EH (cell line): ENCODE data around the gene ABTB2.

Source experiments
- DNase-seq: peaks from one replicate; pipeline ENCODE4 v3.0.0-alpha.2; 2015; ENCODE audit warnings: low read depth

The ABTB2 gene

DNA sequence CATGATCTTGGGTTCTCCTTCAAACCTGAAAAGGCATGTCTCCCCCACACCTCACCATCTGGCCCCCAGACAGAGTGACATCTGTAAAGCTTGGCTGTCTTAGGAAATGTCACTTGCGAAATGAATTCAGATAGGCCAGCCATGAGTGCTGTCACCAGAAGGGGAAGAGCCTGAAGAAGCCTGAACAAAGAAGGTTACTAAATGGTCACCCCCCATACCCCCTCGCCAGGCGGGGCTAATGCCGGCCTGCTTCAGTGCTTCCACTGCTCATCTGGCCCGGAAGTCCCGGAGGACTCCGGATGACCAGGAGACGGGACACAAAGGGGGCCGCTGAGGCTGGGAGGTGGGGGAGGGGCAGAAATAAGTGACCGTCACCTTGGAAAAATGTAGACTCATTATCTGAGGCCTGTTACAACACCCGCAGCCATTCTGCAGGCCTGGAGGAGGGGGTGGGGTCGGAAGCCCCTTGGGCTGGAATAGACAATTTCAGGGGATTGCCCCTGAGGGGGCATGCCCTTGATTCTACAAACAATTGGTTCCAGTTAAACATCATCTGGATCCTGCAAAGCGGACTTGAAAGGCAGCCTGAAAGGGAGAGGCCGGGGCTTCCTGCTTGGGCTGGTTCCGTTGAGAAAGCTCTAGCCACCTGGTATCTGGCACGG lies 209.2 kb downstream of the ABTB2 start:
- DNase-seq = no peak

DNA sequence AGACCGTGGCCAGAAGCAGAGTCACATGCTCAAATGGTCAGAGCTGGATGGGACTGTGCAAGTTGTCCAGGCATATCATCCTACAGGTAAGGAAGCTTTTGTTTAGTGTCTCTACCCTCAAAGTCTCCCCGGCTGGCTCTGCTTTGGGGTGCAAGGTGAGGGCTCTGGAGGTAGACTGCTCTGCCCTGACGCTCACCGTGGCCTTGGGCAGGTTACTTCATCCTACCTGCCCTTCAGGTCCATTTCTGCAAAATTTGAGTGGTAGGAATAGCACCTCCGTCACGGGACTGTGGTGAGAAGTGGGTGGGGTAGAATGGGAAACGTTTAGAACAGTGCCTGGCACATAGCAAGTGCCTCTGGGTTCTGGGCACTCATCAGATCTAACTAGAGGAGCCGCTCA lies 210.2 kb downstream of the ABTB2 start:
- DNase-seq = no peak

DNA sequence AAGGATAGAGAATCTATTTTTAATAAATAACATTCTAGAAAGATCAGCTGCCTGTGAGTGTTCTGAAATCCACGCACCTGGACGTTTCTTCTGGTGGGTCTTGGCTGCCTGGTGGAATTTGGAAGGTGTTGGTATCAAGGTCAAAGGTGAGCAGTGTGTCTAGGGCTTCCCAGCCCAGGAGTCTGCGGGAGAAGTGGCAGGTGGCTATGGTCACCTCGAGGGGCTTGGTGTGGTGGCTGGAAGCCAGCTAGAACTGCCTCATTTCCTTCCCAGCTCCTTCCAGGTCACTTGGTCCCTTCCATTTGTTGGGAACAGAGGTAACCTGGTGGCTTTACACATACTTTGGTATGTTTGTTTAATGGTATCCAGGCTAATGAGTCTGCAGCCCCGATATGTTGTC lies 210.9 kb downstream of the ABTB2 start:
- DNase-seq = no peak

DNA sequence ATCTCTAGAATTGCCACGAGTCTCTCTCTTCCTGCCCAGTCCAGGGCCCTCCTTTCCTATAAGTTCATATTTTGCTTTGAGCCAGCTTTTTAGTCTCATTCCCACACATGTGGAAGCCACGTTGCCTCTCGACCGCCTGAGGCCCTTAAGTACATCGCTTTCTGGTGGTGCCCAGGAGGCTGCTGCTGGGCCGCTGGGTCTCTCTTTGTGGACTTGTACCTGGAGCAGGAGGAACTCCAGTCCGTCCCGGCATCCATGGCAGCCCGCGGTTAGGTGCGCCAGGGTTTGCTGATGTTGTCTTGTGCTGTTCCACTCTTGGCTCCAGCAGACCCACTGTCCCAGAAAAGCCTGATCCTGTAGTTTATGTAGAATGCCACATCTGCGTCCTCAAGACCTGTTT lies 211.4 kb downstream of the ABTB2 start:
- DNase-seq = no peak

DNA sequence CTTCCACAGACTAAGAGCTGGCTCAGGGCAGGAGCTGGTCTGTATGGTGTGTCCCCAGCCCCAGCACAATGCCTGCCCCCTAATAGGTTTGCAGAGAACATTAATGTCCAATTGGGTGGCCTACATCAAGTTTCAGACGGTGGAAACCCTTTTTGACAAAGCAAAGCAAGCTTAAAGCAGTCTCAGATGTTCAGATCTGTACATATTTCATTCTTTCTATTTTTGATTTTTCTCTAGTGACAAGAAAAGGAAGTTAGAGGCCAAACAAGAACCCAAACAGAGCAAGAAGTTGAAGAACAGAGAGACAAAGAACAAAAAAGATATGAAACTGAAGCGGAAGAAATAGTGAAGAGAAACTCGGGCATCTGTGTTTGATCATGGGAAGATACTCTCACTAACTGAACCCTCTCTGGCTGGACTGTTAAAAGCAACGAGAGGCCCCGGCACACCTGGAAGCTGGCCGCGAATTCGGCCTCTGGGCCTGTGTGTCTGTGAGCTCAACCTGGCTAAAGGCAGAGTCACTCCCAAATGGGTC lies 211.9 kb downstream of the ABTB2 start:
- DNase-seq = no peak

DNA sequence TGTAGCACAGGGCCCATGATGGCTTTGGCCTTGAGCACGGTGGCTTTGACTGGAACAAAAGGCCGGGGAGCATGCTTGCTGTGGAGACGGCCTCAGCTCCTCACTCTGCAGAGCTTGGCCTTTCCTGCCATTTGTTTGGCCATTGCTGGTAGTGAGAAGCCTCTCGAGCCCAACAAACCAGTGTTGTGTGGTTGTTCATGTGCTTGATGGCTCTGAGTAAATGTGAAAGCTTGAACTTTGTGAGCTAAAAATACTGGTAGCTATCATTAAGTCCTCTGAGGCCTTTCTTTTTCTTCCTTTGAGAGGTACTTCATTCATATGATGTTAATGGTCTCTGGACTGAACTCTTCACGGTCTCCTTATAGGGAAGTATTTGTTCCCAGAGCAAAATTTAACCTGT lies 212.7 kb downstream of the ABTB2 start:
- no peak for DNase-seq

DNA sequence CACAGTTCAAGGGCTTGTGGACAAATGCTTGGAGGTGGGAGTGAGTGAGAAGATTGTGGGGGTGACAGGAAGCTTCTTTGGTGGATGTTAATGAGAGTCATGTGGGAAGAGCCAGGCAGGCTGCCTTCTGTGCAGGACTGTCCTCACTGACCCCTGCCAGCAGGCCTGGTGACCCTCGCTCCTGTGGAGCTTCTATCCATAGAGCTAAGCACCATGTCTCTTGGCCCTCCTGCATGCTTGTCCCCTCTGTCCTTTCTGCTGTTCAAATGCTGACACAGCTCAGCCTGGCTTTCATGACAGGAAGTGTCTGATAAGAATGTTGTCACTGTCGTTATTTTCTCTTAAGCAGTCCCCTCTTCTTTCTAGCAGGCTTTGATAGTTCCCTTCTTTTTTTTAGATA lies 214.8 kb downstream of the ABTB2 start:
- DNase-seq = no peak

DNA sequence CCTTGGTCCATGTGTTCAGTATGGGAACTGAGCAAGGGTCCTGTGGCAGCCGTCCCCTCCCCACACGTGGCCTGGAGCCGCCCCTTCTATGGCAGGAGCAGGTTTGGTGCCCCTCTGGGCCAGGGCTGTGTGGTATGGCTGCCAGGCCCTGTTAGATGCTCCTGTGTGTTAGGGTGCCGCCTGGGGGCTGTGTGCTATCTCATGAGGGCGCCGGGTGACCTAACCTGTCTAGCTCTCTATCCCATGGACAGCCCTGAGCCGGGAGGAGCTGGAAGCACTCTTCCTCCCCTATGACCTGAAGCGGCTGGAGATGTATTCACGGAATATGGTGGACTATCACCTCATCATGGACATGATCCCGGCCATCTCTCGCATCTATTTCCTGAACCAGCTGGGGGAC lies 217.7 kb downstream of the ABTB2 start:
- DNase-seq = no peak

DNA sequence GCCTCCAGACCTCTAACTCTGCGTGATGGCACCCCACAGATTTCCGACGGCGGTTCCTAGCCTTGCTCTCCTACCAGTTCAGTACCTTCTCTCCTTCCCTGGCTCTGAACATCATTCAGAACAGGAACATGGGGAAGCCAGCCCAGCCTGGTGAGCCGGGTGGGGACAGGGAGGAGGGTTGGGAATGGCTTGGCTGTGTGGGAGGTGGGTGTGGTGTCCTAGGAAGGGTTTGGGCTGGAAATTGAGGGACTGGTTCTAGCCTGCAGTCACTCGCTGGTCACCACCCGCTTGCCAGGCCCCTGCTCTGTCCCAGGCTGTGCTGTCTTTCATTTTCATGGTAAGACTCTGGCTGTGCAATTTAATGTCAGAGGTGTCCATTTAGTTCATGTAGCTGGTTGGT lies 218.5 kb downstream of the ABTB2 start:
- DNase-seq = no peak

DNA sequence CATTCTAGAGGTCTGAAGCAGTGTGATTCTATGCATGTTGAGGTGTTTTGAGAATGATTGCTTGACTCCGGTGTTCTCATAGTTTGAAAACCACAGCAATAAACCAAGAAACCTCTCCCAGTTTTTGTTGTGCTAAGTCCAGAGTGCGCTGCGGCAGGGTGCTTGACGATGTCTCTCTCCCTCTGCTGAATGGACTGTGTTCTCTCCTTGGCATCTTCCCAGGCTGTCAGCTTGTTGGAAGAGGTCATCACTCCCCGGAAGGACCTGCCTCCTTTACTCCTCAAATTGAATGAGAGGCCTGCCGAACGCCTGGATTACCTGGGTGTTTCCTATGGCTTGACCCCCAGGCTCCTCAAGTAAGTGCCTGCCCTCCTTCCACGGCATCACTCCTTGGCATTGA lies 221.4 kb downstream of the ABTB2 start:
- no peak for DNase-seq

DNA sequence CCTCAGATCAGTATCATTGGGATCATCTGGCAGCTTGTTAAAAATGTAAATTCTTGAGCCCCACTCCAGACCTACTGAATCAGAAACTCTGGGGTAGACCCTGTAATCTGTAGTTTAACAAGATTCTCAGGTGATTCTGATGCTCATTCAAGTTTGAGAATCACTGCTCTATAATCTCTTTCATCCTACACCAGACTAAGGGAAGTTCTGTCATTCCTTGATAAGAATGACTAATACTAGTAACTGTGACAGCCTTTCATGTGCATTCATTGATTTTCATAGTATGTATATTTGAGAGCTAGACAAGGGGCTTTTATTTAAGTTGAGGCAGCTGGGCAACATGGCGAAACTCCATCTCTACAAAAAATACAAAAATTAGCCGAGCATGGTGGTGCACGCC lies 222.4 kb downstream of the ABTB2 start:
- no peak for DNase-seq

DNA sequence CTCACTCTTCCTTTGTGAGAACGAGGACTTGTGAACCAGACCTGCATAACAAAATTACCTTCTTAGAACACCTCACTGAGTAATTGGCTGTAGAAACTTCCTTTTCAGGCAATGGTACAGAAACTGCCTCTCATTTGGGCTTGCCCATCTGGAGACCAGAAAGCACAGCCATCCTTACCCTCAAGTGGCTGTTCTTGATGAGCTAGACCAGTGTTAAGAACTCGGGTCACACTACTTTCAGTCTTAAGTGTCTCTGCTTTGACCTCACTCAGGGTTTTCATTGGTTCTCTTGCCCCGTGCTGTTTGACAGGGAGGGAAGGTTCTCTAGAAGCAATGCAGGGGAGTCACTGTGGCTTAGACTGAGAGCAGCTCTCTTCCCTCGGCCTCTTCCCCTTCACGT lies 223.0 kb downstream of the ABTB2 start:
- no peak for DNase-seq

DNA sequence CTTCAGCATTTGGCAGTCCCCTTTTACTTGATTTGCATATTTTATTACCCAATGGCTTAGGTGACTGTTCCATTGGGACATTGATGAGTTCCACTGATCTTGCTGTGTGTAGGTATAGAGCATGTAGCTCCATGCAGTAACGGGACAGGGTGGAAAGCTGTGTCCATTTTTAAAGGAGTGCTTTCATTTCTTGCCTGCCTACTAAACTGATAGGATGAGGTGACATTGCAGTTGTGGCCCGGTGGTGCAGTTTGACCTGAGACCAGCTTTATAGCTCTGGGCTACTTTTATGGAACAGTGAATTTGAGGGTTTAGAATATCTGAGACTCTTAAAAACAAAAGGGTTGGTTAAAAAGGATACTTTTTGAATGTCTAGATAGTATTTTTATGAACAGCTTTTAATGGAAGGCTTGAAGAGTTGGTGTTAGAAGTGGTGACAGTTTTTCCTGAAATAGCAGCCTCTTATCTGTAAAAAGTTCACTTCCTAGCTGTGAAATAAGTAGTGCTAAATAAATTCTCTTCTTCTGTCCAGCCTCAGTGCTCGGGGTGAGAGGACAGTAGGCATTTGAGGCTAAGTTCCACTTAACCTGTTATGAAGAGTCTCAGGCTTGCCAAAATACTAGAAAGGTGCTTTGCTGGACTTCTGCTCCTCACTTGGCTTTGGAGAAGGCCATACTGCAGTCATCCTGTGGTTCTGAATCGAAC lies 225.4 kb downstream of the ABTB2 start:
- no peak for DNase-seq

DNA sequence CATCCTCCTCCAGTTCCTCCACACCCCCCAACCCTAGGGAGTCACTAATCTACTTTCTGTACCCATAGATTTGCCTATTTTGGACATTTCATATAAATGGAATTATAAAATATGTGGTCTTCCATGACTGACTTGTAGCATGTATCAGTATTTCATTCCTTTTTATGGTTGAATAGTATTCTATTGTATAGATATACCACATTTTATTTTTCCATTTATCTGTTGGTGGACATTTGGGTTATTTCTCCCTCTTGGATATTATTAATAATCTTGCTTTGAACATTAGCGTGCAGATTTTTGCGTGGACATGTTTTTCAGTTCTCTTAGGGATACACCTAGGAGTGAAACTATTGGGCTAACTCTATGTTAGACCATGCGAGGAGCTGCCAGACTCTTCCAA lies 229.0 kb downstream of the ABTB2 start:
- no peak for DNase-seq

DNA sequence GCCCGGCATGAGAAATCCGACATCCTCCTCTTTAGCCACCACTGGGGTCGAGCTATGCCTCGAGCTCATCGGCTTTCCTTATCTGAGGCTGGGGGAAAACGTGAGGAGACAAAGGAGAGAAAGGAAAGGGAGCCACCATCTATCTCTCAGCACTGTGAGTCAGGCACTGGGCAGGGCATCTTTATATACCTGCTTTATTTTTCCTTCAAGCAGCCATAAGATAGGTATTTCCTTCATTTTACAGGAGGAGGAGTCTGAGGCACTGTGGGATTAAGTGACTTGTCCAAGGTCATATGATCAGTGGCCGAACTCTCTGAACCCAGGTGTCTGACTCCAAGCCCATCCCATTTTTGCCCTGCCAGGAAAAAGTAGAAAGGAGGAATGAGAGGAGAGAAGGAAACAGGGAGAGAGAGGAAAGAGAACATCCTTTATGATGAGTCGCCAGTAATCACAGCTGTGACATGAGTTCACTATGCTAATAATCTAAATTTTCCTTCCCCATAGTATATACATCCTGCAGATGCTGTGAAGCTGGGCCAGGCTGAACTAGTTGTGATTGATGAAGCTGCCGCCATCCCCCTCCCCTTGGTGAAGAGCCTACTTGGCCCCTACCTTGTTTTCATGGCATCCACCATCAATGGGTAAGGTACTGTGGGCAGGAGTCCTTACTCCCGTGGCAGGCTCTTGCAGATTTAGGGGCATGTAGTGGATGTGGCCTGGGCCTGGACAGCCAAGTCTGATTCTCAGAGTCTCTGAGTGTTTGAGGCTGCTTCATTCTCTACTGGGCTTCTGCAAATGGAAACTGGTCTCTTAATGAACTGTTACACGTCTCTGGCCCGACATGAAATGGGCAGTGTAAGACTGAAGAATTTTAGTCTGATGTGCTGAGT lies 230.6 kb downstream of the ABTB2 start:
- DNase-seq = no peak

DNA sequence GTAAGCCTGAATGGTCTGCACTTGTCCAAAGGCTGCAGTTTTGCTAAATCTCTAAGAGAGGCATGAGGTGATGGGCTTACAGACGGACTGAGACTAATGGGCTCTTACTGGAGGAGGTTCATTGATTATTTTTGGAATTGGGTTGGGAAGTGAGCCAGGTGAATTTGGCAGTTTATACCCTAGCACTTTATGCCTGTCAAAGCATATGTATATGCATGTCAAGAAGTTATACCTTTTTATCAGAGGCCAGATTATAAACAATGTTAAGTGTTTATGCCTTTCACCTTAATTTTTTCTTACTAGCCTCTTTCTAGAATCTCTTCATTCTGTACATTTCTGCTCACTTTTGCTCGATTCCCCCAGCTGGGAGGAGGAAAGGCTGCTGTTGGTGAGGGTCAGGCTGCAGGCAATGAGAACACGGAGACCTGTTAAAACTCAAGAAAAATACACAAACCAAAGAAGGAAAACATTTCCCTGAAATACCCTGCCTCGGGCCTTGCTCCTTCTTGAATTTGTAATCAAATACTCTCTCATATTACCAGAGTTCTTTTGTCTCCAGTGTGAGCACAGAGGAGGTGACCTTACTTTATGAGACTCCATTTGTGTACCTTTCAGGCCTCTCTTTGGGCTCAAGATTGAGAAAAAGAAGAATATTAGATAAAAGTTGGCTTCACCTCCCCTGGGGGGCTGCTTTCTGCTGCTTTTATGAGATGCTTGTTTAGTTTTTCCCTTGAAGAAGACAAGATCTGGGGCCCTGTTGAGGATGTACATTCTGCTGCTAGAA lies 232.7 kb downstream of the ABTB2 start:
- no peak for DNase-seq

DNA sequence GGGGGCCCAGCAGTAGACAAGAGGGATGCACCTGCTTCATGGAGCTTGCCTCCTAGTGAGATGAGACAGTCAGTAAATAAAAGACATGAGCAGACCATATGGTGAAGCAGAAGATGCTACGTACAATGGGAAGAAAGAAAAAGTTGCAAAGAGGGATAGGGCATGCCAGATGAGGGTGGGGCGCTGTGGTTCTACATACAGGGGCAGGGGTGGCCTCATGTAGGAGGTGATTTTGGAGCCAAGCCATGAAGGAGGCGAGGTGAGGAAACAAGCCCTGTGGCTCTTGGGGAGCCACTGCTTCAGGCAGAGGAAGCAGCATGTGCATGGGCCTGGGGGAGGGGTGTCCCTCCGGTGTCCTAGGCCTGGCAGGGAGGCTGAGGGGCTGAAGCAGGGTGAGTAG lies 237.2 kb downstream of the ABTB2 start:
- DNase-seq = no peak

DNA sequence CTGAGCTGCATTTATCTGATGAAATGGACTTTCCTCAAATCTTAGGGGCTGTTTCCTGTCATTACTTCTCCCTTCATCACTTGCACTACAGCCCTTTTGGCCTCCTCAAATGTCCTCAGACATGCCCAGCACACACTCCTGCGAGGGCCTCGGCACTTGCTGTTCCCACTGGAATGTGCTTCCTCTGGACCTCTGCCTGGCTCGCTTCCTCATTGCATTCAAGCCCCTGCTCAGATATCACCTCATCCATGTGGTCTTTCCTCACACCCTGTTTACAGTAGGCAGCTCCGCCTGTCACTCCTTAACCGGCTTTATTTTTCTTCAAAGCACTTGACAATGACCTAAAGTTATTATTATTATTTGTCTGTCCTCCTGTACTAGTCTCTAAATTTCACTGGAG lies 243.3 kb downstream of the ABTB2 start:
- DNase-seq = no peak

DNA sequence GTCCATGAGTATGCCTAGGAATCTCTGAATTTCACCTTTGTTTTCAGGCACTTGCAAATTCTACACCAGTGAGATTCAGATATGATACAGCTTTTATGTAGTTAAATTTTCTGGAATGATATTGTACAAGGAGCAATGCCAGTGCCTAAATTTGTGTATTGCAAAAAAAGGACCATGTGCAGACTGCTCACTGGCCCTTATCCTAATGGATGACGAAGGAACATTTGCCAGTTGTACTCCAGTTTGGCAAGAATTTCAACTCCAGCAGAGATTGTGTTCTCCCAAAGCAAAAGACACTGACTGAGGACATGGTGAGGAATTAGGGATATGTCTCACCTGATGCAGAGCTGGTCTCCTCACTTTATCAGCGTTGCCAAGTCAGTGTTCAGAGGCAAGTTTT lies 243.8 kb downstream of the ABTB2 start:
- no peak for DNase-seq

DNA sequence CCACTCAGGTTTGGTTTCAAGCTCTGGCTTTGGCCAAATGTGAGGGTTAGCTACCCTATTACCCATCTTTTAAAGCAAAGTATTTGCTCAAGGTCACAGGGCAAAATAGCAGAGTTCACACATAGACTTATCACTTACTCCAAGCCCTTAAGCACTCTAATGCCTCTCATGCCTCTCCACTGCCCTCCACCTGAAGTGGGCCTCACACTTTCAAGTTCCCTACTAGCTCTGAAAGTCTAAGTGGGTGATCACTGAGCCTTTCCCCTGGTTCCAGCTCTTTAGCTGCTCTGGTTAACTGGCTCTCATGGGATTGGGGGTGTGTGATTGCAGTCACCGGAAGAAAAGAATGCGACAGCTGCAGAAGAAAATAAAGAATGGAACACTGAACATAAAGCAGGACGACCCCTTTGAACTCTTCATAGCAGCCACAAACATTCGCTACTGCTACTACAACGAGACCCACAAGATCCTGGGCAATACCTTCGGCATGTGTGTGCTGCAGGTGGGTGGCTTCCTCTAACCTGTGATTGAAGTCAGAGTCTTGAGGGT lies 246.0 kb downstream of the ABTB2 start:
- DNase-seq = no peak

DNA sequence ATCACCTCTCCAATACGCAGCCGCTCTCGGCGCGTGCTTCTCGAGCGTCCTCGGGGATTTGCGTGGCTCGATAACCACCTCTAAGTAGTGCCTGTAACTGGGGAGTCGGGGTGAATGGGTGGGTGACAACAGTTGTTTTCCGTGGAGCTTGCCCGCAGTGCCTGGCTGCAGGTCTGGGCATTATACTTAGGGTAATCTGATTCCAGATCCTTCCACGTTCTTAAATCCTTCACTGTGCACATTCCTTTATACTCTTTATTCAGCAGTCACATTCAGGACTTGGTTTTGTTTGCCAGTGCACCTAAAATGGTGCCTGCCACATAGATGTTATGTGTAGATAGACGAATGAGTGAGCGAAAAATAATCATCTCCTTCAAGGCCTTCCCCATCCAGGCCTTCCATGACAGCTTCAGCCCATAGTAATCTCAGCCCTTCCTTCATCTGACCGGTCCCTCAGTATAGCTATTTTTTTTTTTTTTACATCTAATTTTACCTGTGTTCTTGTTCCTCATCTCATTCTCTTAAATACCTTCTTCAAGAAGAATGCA lies 251.8 kb downstream of the ABTB2 start:
- peak; percentile 34 for DNase-seq
